HG02943 (cell line): Measurements from ENCODE around the gene EIF2S3.

ENCODE experiments used
- ATAC-seq: cut with Tn5 transposase; IDR thresholded peaks from one replicate; pipeline ENCODE4 v1.9.1; 2021; ENCODE audit warnings: mild to moderate bottlenecking, low read depth, moderate library complexity; ENCODE audit not compliant: unreplicated experiment

Gene EIF2S3

GRCh38 chrX:24124244-24124799, 69.6 kb downstream of the EIF2S3 start:
- no peak for ATAC-seq

GRCh38 chrX:24125028-24125612, 70.4 kb downstream of the EIF2S3 start:
- ATAC-seq, result no peak
